Measurements from ENCODE around the gene OR10H4. TPM values are rescaled to one million over a fixed set of nuclear protein-coding genes. Genes with fewer than 3 reads are reported as not detected.
A peak's percentile ranks its signal among the peaks of the same experiment; 100 is the strongest.
"Not testable (repeated sequence)": the region's sequence is repeated elsewhere in the genome, so short reads cannot be mapped to it uniquely, and the experiment has no call there.

Gene OR10H4
- total RNA-seq, 2 donors from 2014 or later = not detected

DNA sequence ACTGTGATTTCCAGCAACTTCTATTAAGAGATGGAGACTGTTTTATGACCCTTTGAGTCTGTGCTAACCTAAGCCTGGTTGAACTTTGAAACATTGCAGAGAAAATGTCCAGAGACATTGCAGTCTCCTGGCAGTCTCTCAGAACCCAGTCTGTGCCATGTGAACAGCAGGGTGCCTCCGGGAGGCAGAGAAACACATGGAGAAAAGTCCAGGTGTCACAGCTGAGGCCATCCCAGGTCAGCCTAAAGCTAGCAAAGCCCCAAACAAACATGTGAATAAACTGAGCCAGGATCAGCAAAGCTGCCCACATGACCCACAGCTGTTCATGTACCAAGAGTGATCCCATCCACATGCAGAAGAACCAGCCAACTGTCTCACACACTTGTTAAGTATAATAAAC is 22.3 kb upstream of the OR10H4 start:
- Mint-ChIP-seq H3K27ac (no peak overlapping the region), H3K27me3 (peaks cover 35 to 36% of the 10 kb centered on the region in 2 donors), H3K36me3 (no peaks in the 10 kb centered on the region), H3K9me3 (no peaks in the 10 kb centered on the region), H3K4me3 (no peak overlapping the region), H3K4me1 (ENCODE audit: low read depth in 2 of 2) (peaks cover 0 to 4% of the 10 kb centered on the region in 2 donors)
- DNase-seq (ENCODE audit: low spot score) (no peak), ATAC-seq (no peak)

DNA sequence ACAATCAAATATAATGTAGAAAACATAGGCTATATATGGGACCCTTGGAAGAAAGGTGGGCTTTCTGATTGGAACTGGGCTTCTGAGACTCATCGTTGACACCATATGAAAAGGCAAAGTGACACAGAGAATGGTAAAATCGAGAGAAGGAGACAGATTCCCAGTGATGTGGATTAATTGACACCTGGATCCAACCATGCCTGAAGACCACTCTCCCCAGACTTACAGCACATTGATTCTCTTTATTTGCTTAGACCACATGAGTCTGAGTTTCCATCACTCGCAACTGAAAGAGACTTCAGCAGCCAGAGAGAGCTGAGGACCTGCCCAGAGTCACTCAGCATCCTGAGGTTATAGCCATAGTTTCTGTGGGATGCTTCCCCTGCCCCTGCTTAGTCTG is 20.5 kb upstream of the OR10H4 start:
- H3K27me3 Mint-ChIP-seq = peaks cover 30 to 32% of the 10 kb centered on the region in 2 donors
- H3K9me3 Mint-ChIP-seq = no peaks in the 10 kb centered on the region
- ATAC-seq = no peak
- DNase-seq (ENCODE audit: low spot score) = no peak
- no peak overlapping the region for H3K4me3 Mint-ChIP-seq
- H3K27ac Mint-ChIP-seq = no peak overlapping the region
- no peaks in the 10 kb centered on the region for H3K36me3 Mint-ChIP-seq
- H3K4me1 Mint-ChIP-seq (ENCODE audit: low read depth in 2 of 2) = peaks cover 0 to 4% of the 10 kb centered on the region in 2 donors

DNA sequence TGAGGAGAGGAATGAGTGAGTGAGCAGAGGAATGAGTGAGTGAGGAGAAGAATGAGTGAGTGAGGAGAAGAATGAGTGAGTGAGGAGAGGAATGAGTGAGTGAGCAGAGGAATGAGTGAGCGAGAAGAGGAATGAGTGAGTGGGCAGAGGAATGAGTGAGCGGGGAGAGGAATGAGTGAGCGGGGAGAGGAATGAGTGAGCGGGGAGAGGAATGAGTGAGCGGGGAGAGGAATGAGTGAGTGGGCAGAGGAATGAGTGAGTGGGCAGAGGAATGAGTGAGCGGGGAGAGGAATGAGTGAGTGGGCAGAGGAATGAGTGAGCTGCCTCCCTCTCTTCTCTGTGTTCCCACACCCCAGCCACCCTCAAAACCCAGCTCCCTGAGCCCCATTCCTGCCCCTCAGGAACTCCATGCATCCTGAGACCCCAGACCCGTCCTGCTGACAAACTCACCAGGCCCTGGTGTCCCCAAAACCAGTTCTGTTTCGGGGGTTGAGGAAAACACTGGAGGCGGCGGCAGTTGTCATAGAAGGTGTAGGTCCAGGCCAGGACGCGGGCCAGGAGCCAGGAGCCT is 15.0 kb upstream of the OR10H4 start:
- not testable (repeated sequence) for H3K4me1 Mint-ChIP-seq (ENCODE audit: low read depth in 2 of 2); H3K27ac Mint-ChIP-seq; H3K36me3 Mint-ChIP-seq; DNase-seq (ENCODE audit: low spot score); ATAC-seq; H3K4me3 Mint-ChIP-seq; H3K9me3 Mint-ChIP-seq
- peaks cover 8 to 16% of the 10 kb centered on the region in 2 donors for H3K27me3 Mint-ChIP-seq

DNA sequence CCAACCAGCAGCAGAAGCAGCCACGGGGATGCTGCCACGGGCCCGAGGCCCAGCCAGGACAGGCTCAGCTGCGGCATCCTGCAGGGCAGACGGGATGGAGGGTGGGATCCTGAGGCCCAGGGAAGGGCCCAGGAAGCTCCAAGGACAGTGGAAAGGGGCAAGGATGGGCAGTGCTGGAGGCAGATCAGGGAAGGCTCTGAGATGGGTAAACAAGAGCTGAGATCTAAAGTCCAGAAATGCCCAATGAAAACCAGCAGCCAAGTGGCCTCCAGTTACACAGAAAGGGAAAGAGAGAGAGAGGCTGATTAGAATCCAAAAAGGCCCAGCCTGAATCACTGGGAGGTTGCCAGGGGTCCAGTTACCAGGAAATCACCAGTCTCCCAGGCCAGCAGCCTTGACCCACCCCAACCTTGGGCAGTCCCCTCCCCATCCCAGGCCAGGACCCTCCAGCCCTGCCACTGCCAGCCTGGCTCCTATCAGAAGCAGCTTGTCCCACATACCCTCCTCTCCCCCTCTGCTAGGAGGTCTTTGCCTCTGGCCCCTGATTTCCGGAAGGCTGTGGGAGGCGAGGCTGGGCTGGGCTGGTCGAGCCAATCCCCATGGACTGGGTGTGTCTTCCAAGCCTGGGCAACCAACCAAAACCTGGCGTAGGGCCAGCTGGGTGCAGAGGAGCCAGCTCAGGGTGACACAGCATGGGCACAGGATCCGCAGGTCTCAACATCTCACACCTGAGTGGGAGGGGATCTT is 14.3 kb upstream of the OR10H4 start, which contains the start of gene CYP4F11:
TSS of gene CYP4F11 (minus strand) at position 198 of the 747 bp plus-strand sequence. CDS start at position 77, 121 bp downstream.
- H3K4me3 Mint-ChIP-seq = no peak within 1 kb of the TSS
- no peak within 1 kb of the TSS for H3K27ac Mint-ChIP-seq
- peaks cover 8 to 12% of the 10 kb centered on the region in 2 donors for H3K27me3 Mint-ChIP-seq
- ATAC-seq (peak in 1 of 2 donors; percentile 28), DNase-seq (ENCODE audit: low spot score) (no peak)
- H3K36me3 Mint-ChIP-seq = no peaks in the 10 kb centered on the region
- H3K9me3 Mint-ChIP-seq = no peaks in the 10 kb centered on the region
- peaks cover 0 to 4% of the 10 kb centered on the region in 2 donors for H3K4me1 Mint-ChIP-seq (ENCODE audit: low read depth in 2 of 2)

DNA sequence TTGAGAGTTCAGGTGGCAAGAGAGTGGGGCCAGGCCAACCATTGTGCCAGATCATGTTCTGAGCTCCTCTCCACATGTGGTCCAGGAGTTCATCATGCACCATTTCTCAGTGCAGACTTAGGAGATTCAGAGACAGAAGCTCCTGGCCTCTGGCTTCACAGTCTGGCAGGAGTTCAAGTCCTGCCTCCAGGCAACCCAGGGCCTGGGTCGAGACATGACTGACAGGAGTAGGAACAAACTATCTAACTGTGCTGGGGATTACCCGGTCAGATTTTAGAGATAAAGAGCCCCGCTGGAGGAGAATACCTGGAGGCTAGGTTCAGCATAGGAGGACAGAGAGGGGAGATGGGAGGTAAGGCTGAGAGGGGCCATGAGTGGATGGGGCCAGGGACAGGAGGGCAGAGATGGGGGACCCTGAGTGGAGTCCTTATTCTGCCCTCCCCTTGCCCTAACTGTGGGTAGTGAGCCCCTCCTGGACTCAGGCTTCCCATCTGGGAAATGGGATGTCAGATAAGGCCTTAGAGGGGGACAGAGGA is 13.6 kb upstream of the OR10H4 start:
- H3K27ac Mint-ChIP-seq = no peak overlapping the region
- no peak for DNase-seq (ENCODE audit: low spot score)
- H3K27me3 Mint-ChIP-seq = peaks cover 8 to 12% of the 10 kb centered on the region in 2 donors

DNA sequence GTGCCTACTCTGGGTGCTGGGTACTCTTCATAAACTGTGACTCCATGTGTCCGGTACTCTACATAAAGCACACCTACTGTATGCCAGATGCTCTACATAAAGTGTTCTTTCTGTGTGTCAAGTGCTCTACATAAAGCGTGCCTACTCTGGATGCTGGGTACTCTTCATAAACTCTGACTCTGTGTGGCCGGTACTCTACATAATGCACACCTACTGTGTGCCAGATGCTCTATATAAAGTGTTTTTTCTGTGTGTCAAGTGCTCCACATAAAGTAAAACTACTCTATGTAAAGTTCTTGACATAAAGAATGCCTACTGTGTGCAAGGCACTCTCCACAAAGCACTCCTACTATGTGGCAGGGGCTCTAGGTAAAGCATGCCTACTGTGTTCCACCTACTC is 12.6 kb upstream of the OR10H4 start:
- Mint-ChIP-seq H3K4me1 (ENCODE audit: low read depth in 2 of 2) (peaks cover 0 to 2% of the 10 kb centered on the region in 2 donors), H3K9me3 (no peaks in the 10 kb centered on the region), H3K4me3 (no peak overlapping the region), H3K27me3 (peaks cover 2 to 12% of the 10 kb centered on the region in 2 donors), H3K27ac (no peak overlapping the region), H3K36me3 (no peaks in the 10 kb centered on the region)
- ATAC-seq = no peak
- DNase-seq (ENCODE audit: low spot score) = no peak

More for the DNA sequence above, 13.6 kb upstream of the OR10H4 start:
- no peaks in the 10 kb centered on the region for H3K36me3 Mint-ChIP-seq
- H3K4me1 Mint-ChIP-seq (ENCODE audit: low read depth in 2 of 2) = peaks cover 0 to 4% of the 10 kb centered on the region in 2 donors
- H3K9me3 Mint-ChIP-seq = no peaks in the 10 kb centered on the region
- ATAC-seq = no peak
- no peak overlapping the region for H3K4me3 Mint-ChIP-seq

DNA sequence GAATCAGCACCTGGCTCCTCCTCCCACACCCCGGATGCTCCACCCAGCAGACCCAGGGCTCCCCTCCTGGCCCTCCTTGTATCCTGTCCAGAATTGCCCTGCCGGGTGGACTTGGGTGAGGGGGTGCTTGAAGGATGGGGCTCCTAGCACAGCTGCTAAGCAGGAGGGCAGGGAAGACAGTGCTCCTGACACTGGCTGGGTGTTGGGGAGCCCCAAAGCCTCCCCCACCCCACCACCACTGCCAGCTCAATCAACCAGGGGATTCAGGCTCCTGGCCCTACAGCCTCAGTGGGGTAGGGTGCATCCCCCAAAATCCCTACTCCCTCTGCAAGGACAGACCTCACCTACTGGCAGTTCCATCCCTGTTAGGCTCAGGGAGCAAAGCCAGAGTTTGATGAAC is 11.9 kb upstream of the OR10H4 start:
- H3K27ac Mint-ChIP-seq = no peak overlapping the region
- no peaks in the 10 kb centered on the region for H3K36me3 Mint-ChIP-seq
- H3K4me3 Mint-ChIP-seq = no peak overlapping the region
- H3K27me3 Mint-ChIP-seq = peaks cover 0 to 12% of the 10 kb centered on the region in 2 donors
- H3K9me3 Mint-ChIP-seq = no peaks in the 10 kb centered on the region
- no peaks in the 10 kb centered on the region for H3K4me1 Mint-ChIP-seq (ENCODE audit: low read depth in 2 of 2)
- no peak for ATAC-seq
- DNase-seq (ENCODE audit: low spot score) = no peak

DNA sequence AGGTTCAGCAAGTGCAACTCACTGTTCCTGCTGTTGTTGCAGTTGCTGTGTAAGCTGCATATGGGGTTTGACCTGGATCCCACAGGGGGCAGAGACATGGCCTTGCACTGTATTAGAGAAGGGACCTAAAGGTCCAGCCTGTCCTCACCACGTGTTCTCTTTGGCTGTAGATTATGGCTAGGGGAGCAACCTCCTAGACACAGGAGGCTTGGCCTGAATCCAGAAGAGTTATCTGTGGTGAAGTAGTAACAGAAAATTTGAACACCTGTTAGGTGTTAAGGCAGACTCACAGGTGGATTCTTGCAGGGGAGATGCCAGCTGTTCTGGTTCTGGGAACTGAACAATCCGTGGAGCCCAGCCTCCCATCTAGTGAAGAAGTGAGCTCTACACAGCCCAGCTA is 11.0 kb upstream of the OR10H4 start:
- DNase-seq (ENCODE audit: low spot score) (no peak), ATAC-seq (no peak)
- Mint-ChIP-seq H3K9me3 (no peaks in the 10 kb centered on the region), H3K4me3 (no peak overlapping the region), H3K27me3 (peaks cover 5 to 15% of the 10 kb centered on the region in 2 donors), H3K36me3 (no peaks in the 10 kb centered on the region), H3K27ac (no peak overlapping the region), H3K4me1 (ENCODE audit: low read depth in 2 of 2) (no peaks in the 10 kb centered on the region)

DNA sequence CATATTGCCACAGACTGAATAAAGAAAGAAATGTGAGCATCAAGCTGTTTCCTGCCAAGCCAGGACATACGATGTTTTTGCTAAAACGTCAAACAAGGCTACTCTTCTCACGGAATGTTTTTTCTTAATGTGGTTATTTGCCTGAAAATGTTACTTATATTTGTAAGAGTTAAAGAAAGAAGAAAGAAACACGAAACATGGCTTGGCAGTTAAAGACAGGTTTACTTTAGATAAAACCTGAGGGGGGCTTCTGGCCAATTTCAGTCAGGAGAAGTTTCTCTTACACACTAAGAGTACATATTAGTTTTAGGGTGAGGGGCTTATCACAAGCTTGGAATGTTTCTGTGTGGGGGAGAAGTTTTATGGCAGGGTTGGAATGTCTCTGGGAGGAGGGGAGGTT is 4.4 kb upstream of the OR10H4 start:
- Mint-ChIP-seq H3K27ac (no peak overlapping the region), H3K27me3 (peaks cover 31 to 34% of the 10 kb centered on the region in 2 donors), H3K9me3 (peaks cover 6% of the 10 kb centered on the region), H3K4me3 (no peak overlapping the region), H3K4me1 (ENCODE audit: low read depth in 2 of 2) (no peaks in the 10 kb centered on the region), H3K36me3 (peaks cover 8% of the 10 kb centered on the region)
- no peak for DNase-seq (ENCODE audit: low spot score)
- ATAC-seq = no peak

DNA sequence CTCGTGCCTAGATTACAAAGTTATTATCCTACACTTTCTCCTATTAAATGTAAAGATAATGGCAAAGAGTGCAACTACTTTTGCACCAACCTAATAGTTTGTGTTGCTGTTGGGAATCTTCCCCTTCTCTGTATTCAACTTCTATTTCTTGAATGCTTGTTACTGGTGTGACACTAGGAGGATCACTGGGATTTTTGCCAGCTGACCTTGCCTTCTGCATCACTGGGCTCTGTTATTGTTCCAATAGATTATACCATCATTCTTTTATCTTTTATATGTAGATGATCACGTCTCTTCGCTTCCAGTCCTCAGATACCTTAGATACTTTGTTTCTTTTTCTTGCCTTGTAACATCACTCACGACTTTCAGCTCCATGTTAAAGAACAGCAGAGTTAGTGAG is 3.5 kb upstream of the OR10H4 start:
- Mint-ChIP-seq H3K27me3 (peaks cover 38 to 40% of the 10 kb centered on the region in 2 donors), H3K27ac (no peak overlapping the region), H3K4me3 (no peak overlapping the region), H3K36me3 (peaks cover 13% of the 10 kb centered on the region), H3K4me1 (ENCODE audit: low read depth in 2 of 2) (no peaks in the 10 kb centered on the region), H3K9me3 (peaks cover 9% of the 10 kb centered on the region)
- DNase-seq (ENCODE audit: low spot score) = no peak
- ATAC-seq = no peak

DNA sequence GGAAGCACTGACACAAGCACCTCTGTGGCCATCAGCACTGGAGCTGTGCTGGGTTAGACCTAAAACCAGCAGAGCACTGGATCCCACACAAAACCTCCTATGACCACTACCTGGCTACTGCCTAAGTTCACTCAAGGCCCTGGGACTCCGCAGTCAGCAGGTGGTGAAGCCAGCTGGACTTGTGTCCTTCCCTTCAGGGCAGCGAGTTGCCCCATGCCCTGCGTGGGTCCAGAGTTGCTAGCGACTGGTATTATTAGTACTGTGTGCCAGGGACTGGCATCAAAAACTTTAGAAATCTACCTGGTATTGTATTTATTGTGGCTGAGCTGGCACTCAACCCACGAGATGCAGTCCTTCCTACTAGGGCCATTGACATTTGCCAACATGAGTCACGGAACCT is 6.0 kb downstream of the OR10H4 start:
- H3K9me3 Mint-ChIP-seq = no peaks in the 10 kb centered on the region
- no peak for ATAC-seq
- H3K27me3 Mint-ChIP-seq = peaks cover 29 to 34% of the 10 kb centered on the region in 2 donors
- no peaks in the 10 kb centered on the region for H3K4me1 Mint-ChIP-seq (ENCODE audit: low read depth in 2 of 2)
- no peak for DNase-seq (ENCODE audit: low spot score)
- H3K36me3 Mint-ChIP-seq = peaks cover 1% of the 10 kb centered on the region
- H3K4me3 Mint-ChIP-seq = no peak overlapping the region
- H3K27ac Mint-ChIP-seq = no peak overlapping the region

DNA sequence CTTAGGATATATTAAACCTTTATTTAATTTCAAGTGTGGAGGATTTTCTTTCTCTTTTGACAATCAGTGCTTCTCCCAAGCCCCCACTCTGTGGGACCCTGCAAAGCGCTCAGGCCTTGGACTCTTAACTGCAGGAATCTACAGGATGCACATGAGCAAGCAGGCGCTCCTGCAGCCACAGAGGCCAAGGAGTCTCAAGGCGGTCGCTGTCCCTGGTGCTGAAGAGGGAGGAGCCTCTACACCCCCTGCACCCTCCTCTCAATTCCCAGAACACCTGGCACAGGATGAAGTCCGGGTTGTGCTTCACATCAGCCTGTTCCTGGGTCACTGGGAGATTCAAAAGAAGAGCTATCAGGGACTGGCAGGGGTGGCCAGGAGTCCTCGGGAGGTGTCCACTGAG is 13.5 kb downstream of the OR10H4 start:
- Mint-ChIP-seq H3K36me3 (no peaks in the 10 kb centered on the region), H3K4me3 (no peak overlapping the region), H3K27me3 (peaks cover 21 to 28% of the 10 kb centered on the region in 2 donors), H3K9me3 (no peaks in the 10 kb centered on the region), H3K27ac (no peak overlapping the region), H3K4me1 (ENCODE audit: low read depth in 2 of 2) (no peaks in the 10 kb centered on the region)
- ATAC-seq (no peak), DNase-seq (ENCODE audit: low spot score) (no peak)

DNA sequence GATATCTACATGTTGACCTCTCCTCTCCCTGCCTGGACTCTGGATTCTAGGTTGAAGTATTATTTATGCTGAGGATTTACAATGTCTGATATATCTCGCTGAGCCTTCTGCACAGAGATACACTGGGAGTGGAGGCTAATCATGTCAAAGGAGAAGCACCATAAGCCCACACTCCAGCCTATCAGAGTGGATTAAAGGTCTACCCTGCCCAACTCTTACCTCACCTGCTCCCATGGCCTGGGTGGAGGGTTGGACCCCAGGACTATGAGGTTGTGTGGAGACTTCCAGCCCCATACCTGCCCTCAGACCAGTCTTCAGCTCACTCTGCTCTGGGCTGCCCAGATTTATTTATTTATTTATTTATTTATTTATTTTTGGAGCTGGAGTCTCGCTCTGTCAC is 15.4 kb downstream of the OR10H4 start:
- Mint-ChIP-seq H3K4me3 (no peak overlapping the region), H3K27me3 (peaks cover 23 to 31% of the 10 kb centered on the region in 2 donors), H3K36me3 (no peaks in the 10 kb centered on the region), H3K9me3 (no peaks in the 10 kb centered on the region), H3K4me1 (ENCODE audit: low read depth in 2 of 2) (no peaks in the 10 kb centered on the region), H3K27ac (no peak overlapping the region)
- DNase-seq (ENCODE audit: low spot score) (no peak), ATAC-seq (peak in 1 of 2 donors; percentile 48)

DNA sequence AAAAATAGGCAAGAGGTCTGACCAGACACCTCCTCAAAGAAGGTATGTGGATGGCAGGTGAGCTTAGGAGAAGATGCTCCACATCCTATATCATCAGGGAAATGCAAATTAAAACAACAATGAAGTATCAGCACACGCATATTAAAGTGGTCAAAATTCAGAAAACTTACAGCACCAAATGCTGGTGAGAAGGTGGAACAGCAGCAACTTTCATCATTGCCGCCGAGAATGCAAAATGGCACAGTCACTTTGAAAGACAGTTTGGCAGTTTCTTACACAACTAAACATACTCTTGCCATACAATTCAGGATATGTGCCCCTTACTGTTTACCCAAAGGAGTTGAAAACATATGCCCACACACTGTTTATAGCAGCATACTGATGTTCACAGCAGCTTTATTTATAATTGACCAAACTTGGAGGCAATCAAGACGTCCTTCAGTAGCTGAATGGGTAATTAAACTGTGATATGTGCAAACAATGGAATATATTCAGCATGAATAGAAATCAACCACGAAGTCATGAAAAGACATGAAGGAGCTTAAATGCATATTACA is 22.5 kb downstream of the OR10H4 start:
- Mint-ChIP-seq H3K9me3 (no peaks in the 10 kb centered on the region), H3K27ac (no peak overlapping the region), H3K4me3 (no peak overlapping the region), H3K27me3 (peaks cover 23 to 24% of the 10 kb centered on the region in 2 donors), H3K36me3 (no peaks in the 10 kb centered on the region), H3K4me1 (ENCODE audit: low read depth in 2 of 2) (no peaks in the 10 kb centered on the region)
- ATAC-seq = no peak
- no peak for DNase-seq (ENCODE audit: low spot score)
